Duodenal mucosa (tissue), 2 donors: Measurements from ENCODE around the gene MYBPC2.
A peak's percentile ranks its signal among the peaks of the same experiment; 100 is the strongest.
"Not testable (repeated sequence)": the region's sequence is repeated elsewhere in the genome, so short reads cannot be mapped to it uniquely, and the experiment has no call there.

Experiments used
- H3K27ac ChIP-seq: one replicate; pipeline ENCODE4 v1.7.0; 2013; ENCODE audit warnings: low read depth, low read length
- H3K27me3 ChIP-seq, 2 donors: one replicate each; pipeline ENCODE4 v1.7.0; 2013; ENCODE audit warnings: low read length in 2 of 2, control low read depth in 1 of 2; ENCODE audit not compliant: insufficient read depth in 2 of 2, control insufficient read depth in 1 of 2
- H3K36me3 ChIP-seq, 2 donors: one replicate each; pipeline ENCODE4 v1.7.0; 2013; ENCODE audit warnings: low read length in 2 of 2, control low read depth in 1 of 2; ENCODE audit not compliant: insufficient read depth in 2 of 2, control insufficient read depth in 1 of 2
- H3K4me1 ChIP-seq, 2 donors: one replicate each; pipeline ENCODE4 v1.7.0; 2013; ENCODE audit warnings: low read length in 2 of 2, control low read depth in 1 of 2; ENCODE audit not compliant: insufficient read depth in 2 of 2, control insufficient read depth in 1 of 2
- H3K4me3 ChIP-seq, 2 donors: one replicate each; pipeline ENCODE4 v1.7.0; 2013; ENCODE audit warnings: low read length in 2 of 2, low read depth in 1 of 2
- H3K9ac ChIP-seq, 2 donors: one replicate each; pipeline ENCODE4 v1.7.0; 2013; ENCODE audit warnings: low read length in 2 of 2, low read depth in 1 of 2
- H3K9me3 ChIP-seq, 2 donors: one replicate each; pipeline ENCODE4 v1.7.0; 2013; ENCODE audit warnings: low read length in 2 of 2, control low read depth in 1 of 2; ENCODE audit not compliant: control insufficient read depth in 1 of 2

The MYBPC2 gene

GRCh38 chr19:50467566-50467965 lies 34.9 kb downstream of the MYBPC2 start:
- no peaks in the 10 kb centered on the region for H3K36me3 ChIP-seq
- no peaks in the 10 kb centered on the region for H3K9me3 ChIP-seq

GRCh38 chr19:50468818-50469217 lies 36.1 kb downstream of the MYBPC2 start:
- Histone ChIP-seq H3K9me3 (no peaks in the 10 kb centered on the region), H3K9ac (no peak overlapping the region), H3K4me1 (peaks cover 26 to 30% of the 10 kb centered on the region in 2 donors)

More at GRCh38 chr19:50467566-50467965, 34.9 kb downstream of the MYBPC2 start:
- Histone ChIP-seq H3K27me3 (no peaks in the 10 kb centered on the region), H3K4me3 (no peak overlapping the region), H3K9ac (no peak overlapping the region), H3K27ac (no peak overlapping the region), H3K4me1 (peaks cover 26 to 30% of the 10 kb centered on the region in 2 donors)

GRCh38 chr19:50473336-50473735 lies 40.6 kb downstream of the MYBPC2 start:
- not testable (repeated sequence) for H3K27ac ChIP-seq, H3K4me1 ChIP-seq, H3K36me3 ChIP-seq, H3K9me3 ChIP-seq, H3K4me3 ChIP-seq, H3K9ac ChIP-seq, H3K27me3 ChIP-seq

More at GRCh38 chr19:50468818-50469217, 36.1 kb downstream of the MYBPC2 start:
- Histone ChIP-seq H3K36me3 (no peaks in the 10 kb centered on the region), H3K4me3 (no peak overlapping the region), H3K27me3 (no peaks in the 10 kb centered on the region), H3K27ac (no peak overlapping the region)

GRCh38 chr19:50475101-50475568 lies 42.4 kb downstream of the MYBPC2 start:
- no peak overlapping the region for H3K9ac ChIP-seq
- no peak overlapping the region for H3K4me3 ChIP-seq
- peaks cover 7 to 8% of the 10 kb centered on the region in 2 donors for H3K4me1 ChIP-seq
- no peaks in the 10 kb centered on the region for H3K9me3 ChIP-seq
- H3K36me3 ChIP-seq, result peaks cover 20 to 21% of the 10 kb centered on the region in 2 donors
- no peak overlapping the region for H3K27ac ChIP-seq
- no peaks in the 10 kb centered on the region for H3K27me3 ChIP-seq

GRCh38 chr19:50475736-50476223 lies 43.1 kb downstream of the MYBPC2 start:
- Histone ChIP-seq H3K9me3 (no peaks in the 10 kb centered on the region), H3K9ac (no peak overlapping the region), H3K4me3 (peak overlapping the region; percentile 78 to 95), H3K27ac (no peak overlapping the region), H3K36me3 (peaks cover 20 to 28% of the 10 kb centered on the region in 2 donors), H3K4me1 (peaks cover 7 to 8% of the 10 kb centered on the region in 2 donors), H3K27me3 (no peaks in the 10 kb centered on the region)

GRCh38 chr19:50476224-50476906 lies 43.7 kb downstream of the MYBPC2 start, which contains the start of the genes EMC10 and GARIN5A:
EMC10 (plus strand) TSS chr19:50476507; CDS start chr19:50476545, 38 bp downstream.
GARIN5A (minus strand) TSS chr19:50476848; CDS start chr19:50476388, 460 bp downstream.
- Histone ChIP-seq H3K9me3 (no peaks in the 10 kb centered on the region), H3K4me3 (peak within 1 kb of the TSS; percentile 78 to 95), H3K36me3 (peaks cover 20 to 32% of the 10 kb centered on the region in 2 donors), H3K27ac (peak within 1 kb of the TSS; percentile 79), H3K27me3 (no peaks in the 10 kb centered on the region), H3K9ac (peak within 1 kb of the TSS; percentile 74 to 84), H3K4me1 (peaks cover 7 to 8% of the 10 kb centered on the region in 2 donors)

GRCh38 chr19:50476907-50477238 lies 44.2 kb downstream of the MYBPC2 start:
- Histone ChIP-seq H3K4me1 (peaks cover 7 to 8% of the 10 kb centered on the region in 2 donors), H3K36me3 (peaks cover 20 to 37% of the 10 kb centered on the region in 2 donors), H3K9ac (peak overlapping the region; percentile 74 to 84), H3K27me3 (no peaks in the 10 kb centered on the region), H3K9me3 (no peaks in the 10 kb centered on the region), H3K4me3 (peak overlapping the region; percentile 78 to 95), H3K27ac (peak overlapping the region; percentile 79)

GRCh38 chr19:50477751-50478515 lies 45.2 kb downstream of the MYBPC2 start:
- Histone ChIP-seq H3K36me3 (peaks cover 22 to 46% of the 10 kb centered on the region in 2 donors), H3K9ac (peak overlapping the region in 1 of 2 donors; percentile 6), H3K27me3 (no peaks in the 10 kb centered on the region), H3K9me3 (no peaks in the 10 kb centered on the region), H3K4me1 (peaks cover 7 to 8% of the 10 kb centered on the region in 2 donors), H3K27ac (no peak overlapping the region), H3K4me3 (peak overlapping the region in 1 of 2 donors; percentile 10)

- no peak overlapping the region for H3K4me3 ChIP-seq
- no peak overlapping the region for H3K9ac ChIP-seq
- no peaks in the 10 kb centered on the region for H3K9me3 ChIP-seq
- H3K36me3 ChIP-seq, result peaks cover 27 to 52% of the 10 kb centered on the region in 2 donors
- H3K4me1 ChIP-seq, result peaks cover 7 to 8% of the 10 kb centered on the region in 2 donors
- no peaks in the 10 kb centered on the region for H3K27me3 ChIP-seq
- no peak overlapping the region for H3K27ac ChIP-seq
Measured at GRCh38 chr19:50478901-50479715, 46.4 kb downstream of the MYBPC2 start.
